HL-60 (cell line): Measurements from ENCODE around the gene DOCK1.

Experiments
- TF ChIP-seq, protein P1 (sequence below): IDR thresholded peaks from one replicate; pipeline ENCODE4 v1.5.1; 2011; ENCODE audit warnings: low read length, control low read depth, inconsistent platforms; ENCODE audit not compliant: insufficient read depth
- TF ChIP-seq, protein P2 (sequence below): IDR thresholded peaks from 2 replicates; pipeline ENCODE4 v1.6.1; 2012; ENCODE audit warnings: low read depth; ENCODE audit not compliant: insufficient replicate concordance

DNA sequence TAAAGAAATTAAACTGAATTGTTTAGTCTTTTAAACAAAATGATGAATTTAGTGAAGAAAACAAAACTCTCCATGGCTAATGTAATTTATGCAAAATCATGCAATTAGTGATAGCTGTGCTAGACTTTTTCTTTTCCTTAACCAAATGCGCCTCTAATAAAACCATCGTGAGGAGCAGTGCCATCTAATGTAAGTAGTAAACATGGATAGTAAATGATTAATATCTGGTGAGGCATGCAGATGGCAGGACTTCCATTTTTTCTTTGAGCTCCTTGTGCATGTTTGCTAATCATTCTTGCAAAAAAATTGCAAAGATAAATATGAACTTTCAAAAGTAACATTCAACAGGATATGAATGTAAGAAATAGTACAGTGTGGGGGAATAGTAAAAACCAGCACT lies 288.9 kb downstream of the DOCK1 start:
- TF ChIP-seq, protein P1, sequence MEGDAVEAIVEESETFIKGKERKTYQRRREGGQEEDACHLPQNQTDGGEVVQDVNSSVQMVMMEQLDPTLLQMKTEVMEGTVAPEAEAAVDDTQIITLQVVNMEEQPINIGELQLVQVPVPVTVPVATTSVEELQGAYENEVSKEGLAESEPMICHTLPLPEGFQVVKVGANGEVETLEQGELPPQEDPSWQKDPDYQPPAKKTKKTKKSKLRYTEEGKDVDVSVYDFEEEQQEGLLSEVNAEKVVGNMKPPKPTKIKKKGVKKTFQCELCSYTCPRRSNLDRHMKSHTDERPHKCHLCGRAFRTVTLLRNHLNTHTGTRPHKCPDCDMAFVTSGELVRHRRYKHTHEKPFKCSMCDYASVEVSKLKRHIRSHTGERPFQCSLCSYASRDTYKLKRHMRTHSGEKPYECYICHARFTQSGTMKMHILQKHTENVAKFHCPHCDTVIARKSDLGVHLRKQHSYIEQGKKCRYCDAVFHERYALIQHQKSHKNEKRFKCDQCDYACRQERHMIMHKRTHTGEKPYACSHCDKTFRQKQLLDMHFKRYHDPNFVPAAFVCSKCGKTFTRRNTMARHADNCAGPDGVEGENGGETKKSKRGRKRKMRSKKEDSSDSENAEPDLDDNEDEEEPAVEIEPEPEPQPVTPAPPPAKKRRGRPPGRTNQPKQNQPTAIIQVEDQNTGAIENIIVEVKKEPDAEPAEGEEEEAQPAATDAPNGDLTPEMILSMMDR: no peak
- TF ChIP-seq, protein P2, sequence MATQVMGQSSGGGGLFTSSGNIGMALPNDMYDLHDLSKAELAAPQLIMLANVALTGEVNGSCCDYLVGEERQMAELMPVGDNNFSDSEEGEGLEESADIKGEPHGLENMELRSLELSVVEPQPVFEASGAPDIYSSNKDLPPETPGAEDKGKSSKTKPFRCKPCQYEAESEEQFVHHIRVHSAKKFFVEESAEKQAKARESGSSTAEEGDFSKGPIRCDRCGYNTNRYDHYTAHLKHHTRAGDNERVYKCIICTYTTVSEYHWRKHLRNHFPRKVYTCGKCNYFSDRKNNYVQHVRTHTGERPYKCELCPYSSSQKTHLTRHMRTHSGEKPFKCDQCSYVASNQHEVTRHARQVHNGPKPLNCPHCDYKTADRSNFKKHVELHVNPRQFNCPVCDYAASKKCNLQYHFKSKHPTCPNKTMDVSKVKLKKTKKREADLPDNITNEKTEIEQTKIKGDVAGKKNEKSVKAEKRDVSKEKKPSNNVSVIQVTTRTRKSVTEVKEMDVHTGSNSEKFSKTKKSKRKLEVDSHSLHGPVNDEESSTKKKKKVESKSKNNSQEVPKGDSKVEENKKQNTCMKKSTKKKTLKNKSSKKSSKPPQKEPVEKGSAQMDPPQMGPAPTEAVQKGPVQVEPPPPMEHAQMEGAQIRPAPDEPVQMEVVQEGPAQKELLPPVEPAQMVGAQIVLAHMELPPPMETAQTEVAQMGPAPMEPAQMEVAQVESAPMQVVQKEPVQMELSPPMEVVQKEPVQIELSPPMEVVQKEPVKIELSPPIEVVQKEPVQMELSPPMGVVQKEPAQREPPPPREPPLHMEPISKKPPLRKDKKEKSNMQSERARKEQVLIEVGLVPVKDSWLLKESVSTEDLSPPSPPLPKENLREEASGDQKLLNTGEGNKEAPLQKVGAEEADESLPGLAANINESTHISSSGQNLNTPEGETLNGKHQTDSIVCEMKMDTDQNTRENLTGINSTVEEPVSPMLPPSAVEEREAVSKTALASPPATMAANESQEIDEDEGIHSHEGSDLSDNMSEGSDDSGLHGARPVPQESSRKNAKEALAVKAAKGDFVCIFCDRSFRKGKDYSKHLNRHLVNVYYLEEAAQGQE: no peak
